ENCODE data around the gene ZNF74.
"Not testable (repeated sequence)": the region's sequence is repeated elsewhere in the genome, so short reads cannot be mapped to it uniquely, and the experiment has no call there.

The ZNF74 gene

DNA sequence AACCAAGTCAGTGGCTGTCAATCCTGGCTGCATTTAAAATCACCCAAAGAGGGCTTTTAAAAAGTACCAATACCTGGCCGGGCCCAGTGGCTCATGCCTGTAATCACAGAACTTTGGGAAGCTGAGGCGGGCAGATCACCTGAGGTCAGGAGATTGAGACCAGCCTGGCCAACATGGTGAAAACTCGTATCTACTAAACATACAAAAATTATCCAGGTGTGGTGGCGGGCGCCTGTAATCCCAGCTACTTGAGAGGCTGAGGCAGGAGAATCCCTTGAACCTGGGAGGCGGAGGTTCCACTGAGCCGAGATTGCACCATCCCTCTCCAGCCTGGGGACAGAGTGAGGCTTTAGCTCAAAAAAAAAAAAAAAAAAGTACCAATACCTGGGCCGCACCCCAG lies 17.7 kb upstream of the ZNF74 start:
- not testable (repeated sequence) for DNase-seq (ENCODE audit: low spot score)

DNA sequence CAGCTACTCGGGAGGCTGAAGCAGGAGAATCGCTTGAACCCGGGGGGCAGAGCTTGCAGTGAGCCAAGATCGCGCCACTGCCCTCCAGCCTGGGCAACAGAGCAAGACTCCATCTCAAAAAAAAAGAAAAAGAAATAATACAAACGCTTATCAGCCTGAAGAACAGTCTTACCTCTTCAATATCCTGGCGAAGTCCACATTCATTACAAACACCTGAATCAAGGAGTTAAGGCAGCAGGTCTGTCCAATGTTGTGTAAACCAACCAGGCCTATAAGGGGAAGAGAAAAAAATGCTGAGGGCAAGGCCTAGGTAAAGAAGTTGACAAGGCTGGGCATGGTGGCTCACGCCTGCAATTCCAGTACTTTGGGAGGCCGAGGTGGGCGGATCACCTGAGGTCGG lies 17.0 kb upstream of the ZNF74 start:
- not testable (repeated sequence) for DNase-seq (ENCODE audit: low spot score)

DNA sequence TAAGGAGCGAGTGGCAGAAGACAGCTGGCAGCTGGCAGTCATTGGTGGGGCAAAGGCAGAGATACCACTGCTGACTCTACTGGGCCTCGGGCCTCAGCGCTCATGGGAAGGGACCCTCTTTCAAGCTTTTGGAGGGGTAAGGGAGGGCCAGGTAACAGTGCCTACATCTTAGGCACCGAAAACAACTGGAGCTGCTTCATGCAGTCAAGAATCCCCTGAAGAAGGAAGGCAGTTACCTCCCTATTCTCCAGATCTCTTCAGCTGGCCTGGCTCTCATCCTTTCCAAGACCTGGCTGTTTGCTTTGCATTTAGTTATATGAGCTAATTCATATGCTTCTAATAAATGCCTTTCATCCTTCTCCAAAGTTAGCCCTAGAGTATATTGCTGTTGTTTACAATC lies 15.8 kb upstream of the ZNF74 start:
- no peak for DNase-seq (ENCODE audit: low spot score)

DNA sequence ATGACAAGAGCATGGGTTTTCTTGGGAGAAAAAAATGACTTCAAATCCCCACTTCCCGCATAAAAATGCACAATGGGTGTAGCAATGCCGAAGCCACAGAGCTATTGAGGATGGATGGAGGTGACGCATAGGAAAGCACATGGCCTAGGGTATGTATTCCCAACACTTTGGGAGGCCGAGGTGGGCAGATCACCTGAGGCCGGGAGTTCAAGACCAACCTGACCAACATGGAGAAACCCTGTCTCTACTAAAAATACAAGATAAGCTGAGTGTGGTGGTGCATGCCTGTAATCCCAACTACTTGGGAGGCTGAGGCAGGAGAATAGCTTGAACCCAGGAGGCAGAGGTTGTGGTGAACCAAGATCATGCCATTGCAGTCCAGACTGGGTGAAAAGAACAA lies 15.3 kb upstream of the ZNF74 start:
- not testable (repeated sequence) for DNase-seq (ENCODE audit: low spot score)

DNA sequence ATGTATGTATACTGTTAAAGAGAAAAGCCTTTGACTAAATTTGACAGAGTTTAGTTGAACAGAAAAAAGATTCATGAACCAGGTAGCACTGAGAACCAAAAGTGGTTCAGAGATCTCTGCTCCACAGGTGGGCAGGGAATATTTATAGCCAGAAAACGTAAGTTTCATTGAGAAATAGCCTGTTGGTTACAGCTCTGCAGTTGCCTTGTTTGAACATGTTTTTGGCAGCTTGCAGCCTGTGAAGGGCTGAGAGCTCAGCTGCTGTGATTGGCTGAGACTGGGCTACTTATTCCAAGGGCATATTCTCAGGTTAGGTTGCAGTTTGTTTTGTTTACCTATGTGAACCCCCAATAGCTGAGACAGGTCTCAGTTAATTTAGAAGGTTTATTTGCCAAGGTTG lies 13.5 kb upstream of the ZNF74 start:
- DNase-seq (ENCODE audit: low spot score), result no peak

DNA sequence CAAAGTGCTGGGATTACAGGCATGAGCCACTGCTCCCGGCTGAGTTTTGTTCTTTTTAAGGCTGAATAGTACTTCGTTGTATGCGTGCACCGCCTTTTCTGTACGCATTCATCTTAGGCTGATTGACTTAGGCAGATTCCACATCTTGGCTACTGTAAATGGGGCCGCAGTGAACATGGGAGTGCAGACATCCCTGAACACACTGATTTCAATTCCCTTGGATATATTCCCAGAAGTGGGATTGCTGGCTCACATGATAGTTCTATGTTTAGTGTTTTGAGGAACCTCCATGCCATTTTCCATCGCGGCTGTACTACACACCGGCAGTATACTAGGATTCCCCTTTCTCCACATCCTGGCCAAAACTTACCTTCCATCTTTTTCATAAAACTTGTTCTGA lies 10.4 kb upstream of the ZNF74 start:
- no peak for DNase-seq (ENCODE audit: low spot score)

DNA sequence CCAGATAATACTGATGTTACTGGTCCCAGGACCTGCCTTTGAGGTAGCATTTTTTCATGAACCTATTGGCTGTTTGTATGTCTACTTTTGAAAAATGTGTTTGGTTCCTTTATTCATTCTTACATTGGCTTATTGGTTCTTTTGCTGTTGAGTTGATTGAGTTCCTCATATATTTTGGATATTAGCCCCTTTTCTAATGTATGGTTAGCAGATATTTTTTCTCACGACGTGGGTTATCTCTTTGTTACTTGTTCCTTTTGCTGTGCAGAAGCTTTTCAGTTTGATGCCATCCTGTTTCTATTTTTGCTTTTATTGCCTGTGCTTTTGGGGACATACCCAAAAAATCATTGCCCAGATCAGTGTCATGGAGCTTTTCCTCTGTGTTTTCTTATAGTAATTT lies 9.8 kb upstream of the ZNF74 start:
- DNase-seq (ENCODE audit: low spot score), result no peak

DNA sequence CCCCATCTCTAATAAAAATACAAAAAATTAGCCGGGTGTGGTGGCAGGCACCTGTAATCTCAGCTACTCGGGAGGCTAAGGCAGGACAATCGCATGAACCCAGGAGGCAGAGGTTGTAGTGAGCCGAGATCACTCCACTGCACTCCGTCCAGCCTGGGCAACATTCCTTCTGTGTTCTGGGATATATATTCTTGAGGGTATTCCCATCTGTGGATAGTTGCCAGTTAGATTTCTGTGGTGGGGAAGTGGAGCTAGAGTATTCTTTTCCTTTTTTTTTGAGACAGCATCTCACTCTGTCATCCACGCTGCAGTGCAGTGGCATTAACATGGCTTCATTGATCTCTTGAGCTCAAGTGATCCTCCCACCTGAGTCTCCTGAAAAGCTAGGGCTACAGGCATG lies 9.1 kb upstream of the ZNF74 start:
- DNase-seq (ENCODE audit: low spot score), result no peak

DNA sequence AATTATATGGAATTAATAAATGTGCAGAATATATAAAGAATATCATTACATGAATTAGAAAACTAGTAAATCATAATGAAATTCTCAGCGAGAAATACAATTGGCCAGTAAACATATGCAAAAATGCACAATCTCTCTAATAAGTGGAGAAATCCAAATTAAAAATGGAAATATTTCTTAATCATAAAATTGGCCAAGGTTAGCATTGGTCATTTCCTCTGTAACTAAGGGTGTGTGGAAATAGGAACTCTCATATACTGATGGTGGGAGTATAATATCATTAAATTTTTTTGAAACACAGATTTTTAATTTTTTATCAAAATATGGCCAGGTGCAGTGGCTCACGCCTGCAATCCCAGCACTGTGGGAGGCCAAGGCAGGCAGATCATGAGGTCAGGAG lies 7.6 kb upstream of the ZNF74 start:
- DNase-seq (ENCODE audit: low spot score), result no peak

DNA sequence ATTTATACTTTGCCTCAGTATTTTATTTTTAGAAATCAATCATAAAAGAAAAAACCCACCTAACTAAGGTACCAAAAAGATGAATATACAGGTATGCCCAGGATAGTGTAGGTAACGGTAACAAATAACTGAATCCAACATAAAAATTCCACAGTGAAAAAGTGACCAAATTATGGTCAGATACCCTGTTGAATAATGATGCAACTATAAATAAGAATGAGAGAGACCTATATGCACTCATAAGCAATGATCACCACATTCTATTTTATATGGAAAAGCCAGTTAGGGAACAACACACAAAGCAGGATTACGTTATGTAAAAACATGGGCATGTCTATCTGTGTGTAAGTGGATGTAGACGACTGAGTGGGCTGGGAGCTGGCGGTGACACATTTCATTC lies 7.0 kb upstream of the ZNF74 start:
- DNase-seq (ENCODE audit: low spot score), result no peak

DNA sequence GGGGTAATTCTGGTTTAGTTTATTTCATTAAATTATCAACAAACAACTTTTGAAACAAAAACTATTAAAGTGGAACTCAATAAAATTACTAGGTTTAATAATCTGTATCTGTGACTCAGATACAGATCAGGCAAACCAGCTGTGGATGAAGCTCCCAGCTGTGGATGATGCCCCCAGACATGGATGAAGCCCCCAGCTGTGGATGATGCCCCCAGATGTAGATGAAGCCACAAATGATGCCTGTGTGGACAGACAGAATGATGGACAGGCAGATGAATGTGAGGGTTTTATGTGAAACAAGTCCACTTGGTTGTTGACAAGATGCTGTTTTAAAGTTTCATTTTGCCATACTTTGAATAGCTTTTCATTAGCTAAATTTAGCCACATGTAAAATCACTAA lies 5.8 kb upstream of the ZNF74 start:
- DNase-seq (ENCODE audit: low spot score), result no peak

DNA sequence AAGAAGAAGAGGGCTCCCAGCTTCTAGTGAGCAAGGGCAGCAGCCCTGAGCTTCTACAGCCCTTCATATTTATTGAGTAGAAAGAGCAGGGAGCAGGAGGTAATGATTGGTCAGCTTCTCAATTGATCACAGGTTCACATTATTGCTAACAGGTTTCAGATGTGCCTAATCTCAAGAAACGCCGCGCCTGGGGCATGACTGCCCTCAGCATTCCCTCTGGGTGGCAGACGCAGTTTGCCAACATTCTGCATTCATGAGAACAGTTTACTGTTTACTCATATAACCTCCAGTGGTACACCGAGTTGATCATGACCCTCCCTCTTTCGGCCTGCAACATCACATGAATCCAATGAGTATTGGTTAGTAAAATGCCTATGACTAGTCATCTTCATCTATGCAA lies 4.7 kb upstream of the ZNF74 start:
- no peak for DNase-seq (ENCODE audit: low spot score)

DNA sequence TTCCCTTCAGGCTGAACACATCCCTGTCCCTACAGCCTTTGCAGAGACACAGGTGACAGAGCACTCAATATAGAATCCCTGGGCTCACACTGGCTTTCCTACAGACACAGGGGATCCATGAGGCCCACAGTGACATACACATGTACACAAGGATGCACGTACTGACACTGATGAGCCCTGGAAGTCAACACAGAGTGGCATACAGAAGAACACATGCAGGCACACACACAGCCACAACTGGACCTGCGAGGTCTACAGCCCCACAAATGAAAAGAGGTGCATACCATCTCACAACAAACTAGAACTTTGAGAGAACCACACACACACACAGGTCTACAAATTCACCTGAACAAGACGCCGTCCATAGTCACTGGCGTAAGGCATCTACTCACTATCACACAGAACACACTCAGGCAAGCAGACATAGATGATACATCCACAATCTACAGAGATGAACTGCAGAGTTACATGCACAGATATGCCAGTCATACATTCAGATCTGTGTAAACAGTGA lies 3.5 kb upstream of the ZNF74 start:
- no peak for DNase-seq (ENCODE audit: low spot score)

DNA sequence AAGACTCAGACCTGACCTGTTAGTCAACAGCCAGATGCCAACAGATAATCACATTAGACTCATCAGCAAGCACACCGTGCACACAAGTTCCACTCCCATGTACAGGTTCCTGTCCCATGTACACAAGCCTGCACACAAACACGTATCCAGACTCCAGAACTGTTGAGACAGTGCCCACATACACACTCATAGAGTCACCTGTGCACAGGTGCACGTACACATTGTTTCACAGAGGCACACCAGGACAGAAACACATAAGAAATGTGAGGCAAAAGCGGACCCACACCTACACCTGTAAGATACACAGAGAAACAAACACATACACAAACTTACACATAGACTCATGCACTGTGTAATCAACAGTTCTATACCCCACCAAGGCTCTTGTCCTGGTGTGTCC lies 2.7 kb upstream of the ZNF74 start:
- no peak for DNase-seq (ENCODE audit: low spot score)

DNA sequence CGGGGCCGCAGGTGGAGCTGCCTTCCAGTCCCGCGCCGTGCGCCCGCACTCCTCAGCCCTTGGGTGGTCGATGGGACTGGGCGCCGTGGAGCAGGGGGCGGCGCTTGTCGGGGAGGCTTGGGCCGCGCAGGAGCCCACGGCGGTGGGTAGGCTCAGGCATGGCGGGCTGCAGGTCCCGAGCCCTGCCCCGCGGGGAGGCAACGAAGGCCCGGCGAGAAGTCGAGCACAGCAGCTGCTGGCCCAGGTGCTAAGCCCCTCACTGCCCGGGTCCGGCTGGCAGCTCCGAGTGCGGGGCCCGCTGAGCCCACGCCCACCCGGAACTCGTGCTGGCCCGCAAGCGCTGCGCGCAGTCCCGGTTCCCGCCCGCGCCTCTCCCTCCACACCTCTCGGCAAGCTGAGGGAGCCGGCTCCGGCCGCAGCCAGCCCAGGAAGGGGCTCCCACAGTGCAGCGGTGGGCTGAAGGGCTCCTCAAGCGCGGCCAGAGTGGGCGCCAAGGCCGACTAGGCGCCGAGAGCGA lies 1.5 kb upstream of the ZNF74 start:
- DNase-seq (ENCODE audit: low spot score), result not testable (repeated sequence)

DNA sequence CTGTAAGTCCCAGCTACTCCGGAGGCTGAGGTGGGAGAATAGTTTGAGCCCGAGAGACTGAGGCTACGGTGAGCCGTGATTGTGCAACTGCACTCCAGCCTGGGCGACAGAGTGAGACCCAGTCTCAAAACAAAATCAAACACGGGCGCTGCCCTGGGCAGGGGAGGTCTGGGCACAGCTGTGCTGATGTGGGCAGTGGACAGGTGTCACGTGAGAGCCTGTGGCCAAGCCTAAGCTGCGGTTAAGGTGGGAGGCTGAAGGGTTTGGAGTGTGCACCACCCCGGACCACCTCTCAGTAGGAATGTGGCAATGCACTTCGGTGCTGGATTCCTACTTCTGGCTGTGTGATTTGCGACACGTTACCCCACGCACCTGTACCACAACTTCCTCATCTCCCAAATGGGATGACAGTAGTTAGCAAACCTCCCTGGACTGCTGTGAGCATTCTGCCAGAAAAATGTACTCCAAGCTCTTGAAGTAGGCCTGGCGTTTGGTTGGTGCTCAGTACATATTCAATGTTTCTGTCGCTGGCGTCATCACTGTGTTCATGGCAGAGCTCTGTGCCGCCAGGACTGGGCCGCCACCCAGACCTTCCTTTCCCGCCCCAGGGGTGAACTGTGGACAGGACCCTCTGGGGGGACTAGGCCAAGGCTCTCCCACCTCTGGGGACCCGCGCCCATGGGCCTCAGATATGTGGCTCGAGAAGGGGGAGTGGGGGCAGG lies 807 bp upstream of the ZNF74 start:
- DNase-seq (ENCODE audit: low spot score), result no peak

DNA sequence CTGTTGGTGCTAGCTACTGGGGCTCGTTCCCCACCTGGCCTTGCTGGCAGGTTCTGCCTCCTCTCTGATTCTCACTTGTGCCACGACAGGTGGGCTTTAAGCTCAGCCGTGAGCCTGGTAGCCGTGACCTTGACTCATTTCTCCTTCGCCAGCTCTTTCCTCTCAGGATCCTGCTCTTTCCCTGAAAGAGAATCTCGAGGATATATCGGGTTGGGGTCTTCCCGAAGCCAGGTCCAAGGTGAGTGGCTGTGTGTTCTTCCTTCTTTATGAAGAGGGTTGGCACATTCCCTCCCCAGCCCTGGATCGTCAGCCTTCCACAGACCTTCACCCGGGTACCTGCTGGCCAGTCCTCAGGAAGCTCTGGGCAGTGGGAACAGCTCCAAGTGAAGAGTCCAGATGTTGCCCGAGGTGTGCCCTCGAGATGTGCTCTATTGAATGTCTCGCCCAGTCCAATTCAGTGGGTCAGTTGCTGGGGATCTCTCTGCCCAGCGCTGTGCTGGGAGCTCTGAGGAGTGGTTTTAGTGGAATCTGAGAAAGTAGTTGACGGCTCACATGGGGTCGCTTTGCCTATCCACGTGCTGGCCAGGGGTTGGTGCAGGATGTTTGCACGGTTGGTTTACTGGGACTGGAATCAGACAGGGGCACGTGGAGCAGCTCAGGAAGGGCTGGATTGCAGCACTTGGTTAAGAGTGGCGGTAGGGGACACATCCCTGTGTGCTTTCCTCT lies 1.4 kb downstream of the ZNF74 start:
- no peak for DNase-seq (ENCODE audit: low spot score)

DNA sequence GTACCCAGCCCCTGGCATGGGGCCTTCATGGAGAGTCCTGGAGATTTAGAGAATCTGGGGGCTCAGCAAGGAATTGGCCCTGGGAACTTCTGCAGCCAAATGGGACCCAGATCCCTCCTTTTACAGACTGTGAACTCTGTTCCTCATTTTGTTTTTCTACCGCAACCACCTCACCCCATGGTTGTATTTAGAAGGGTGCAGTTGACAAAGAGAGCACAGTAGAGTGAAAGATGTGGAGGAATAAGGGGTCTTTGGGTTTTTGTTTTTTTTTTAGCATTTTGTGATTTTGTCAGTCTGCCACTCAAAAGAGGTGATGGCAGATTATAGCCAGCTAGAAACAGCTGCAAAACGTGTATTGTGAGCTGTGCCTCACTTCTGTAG lies 1.9 kb downstream of the ZNF74 start:
- no peak for DNase-seq (ENCODE audit: low spot score)

DNA sequence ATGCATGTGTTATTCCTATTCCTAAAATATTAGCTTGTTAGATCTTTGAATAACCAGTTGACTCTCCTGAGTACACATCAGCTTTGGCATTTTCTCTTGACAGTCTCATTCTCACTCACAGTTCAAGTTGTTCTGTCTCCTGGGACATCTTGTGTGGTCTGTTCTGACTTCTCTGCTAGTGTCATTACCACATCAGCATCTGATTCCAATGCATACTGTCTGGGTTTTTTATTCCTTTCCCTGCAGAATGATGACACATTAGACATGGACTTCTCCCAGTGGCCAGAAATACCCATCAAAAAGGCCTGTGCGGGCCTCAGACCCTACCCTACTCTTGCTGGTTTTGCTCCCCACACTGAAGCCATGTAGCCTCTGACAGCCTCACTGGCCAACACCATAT lies 2.7 kb downstream of the ZNF74 start:
- DNase-seq (ENCODE audit: low spot score), result no peak

DNA sequence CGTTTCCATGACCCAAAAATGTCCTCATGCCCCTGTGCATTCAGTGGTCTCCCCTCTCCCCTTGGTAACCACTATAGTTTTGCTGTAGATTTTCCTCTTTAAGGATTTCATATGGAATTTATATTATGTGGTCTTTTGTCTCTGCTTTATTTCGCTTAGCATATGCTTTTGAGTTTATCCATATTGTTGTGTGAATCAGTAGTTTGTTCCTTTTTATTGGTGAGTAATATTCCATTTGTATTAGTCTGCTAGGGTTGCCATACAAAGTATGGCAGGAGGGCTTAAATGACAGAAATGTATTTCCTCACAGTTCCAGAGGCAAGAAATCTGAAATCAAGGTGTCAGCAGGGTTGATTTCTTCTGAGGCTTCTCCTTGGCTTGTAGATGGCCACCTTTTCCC lies 3.5 kb downstream of the ZNF74 start:
- no peak for DNase-seq (ENCODE audit: low spot score)

DNA sequence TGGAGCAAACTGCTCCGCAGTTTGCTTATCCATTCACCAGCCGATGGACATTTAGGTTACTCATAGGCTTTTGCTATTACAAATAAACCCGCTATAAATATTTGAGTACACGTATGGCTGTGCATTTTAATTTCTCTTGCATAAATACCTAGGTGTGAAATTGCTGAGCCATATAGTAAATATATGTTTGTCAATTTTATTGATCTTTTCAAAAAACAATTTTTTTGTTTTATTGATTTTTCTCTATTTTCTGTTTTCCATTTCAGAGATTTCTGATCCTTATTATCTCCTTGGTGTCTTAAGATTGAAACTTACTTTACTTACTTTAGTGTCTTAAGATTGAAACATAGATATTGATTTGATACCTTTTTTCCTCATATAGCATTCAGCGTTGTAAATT lies 4.5 kb downstream of the ZNF74 start:
- DNase-seq (ENCODE audit: low spot score), result no peak

DNA sequence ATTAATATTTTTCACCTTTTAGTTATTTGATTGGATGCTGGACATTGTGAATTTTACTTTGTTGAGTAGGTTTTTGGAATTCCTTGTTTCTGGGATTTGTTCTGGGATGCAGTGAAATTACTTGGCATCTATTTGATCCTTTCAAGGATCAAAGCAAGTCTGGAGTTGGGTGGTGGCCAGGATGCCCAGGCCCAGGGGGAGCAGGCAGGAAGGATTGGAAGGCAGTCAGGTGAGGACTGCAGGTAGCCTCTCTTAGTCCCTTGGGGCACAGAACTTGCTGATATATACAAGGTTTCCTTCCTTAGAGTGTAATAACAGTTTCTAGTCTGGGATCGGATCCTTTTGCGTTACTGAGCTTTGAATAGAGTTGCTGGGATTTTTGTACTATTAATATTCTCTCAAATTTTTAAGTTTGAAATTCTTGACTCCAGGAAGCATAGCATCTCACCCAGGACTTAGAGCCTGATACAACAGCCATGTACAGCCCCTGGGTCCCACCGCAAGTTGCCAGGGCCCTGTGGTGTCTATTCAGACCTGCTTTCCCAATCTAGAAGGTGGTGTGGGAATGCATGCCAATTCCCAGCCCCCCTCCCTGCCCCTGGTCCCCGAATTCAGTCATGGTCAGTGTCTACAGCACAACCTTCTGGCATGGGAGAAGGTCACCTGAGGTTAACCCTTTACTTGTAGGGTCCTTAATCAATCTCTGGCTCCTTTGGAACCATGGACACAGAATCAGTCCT lies 6.1 kb downstream of the ZNF74 start:
- DNase-seq (ENCODE audit: low spot score), result no peak
